GM18507 (cell line): ENCODE results near the gene SLC19A1.

Experiments used
- DNase-seq: peaks from one replicate; pipeline ENCODE4 v3.0.0; 2011; ENCODE audit warnings: low read depth; ENCODE audit not compliant: insufficient read length; ENCODE audit errors: extremely low spot score
- FAIRE-seq: peaks from 2 replicates; lab custom pipeline; 2011; peaks lifted over from hg19 to GRCh38; lab: Jason Lieb, UNC

The SLC19A1 gene

GRCh38 chr21:45525153-45525909, 16.9 kb downstream of the SLC19A1 start:
- no peak for FAIRE-seq
- DNase-seq = no peak

DNA sequence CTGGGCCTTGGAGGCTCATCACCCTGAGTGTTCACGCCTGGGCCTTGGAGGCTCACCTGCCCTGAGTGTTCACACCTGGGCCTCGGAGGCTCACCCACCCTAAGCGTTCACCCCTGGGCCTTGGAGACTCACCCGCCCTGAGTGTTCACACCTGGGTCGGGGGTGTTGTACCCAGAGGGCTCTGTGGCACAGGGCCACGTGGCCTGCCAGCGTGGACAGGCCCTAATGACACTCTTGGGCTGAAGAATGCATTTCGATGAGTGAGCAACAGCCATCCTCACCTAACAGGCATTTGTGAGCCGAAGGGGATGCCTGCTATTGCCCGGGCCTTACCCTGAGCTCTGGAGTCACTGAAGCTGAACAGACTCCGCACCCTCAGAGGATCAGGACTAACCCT, 17.5 kb downstream of the SLC19A1 start:
- no peak for FAIRE-seq
- DNase-seq = no peak

GRCh38 chr21:45523411-45524101, 18.7 kb downstream of the SLC19A1 start:
- FAIRE-seq (no peak), DNase-seq (no peak)

DNA sequence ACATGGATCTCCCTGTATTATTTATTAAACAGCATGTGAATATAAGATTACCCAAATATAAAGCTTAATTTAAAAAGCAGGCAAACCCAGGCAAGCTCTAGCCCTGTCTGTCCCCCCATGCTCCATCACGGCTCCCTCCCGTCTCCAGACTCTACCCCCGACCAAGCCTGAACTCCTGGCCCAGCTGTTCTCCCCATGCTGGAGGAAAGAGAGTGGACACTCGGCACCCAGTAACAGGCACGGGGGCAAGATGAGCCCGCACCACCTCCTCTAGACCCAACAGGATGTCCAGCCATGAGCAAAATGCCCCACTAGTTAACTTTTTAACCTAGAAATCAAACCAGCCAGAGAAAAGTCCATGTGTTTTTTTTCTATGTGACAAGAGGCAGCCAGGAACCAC, 19.3 kb downstream of the SLC19A1 start:
- DNase-seq (no peak), FAIRE-seq (no peak)

- DNase-seq (no peak), FAIRE-seq (no peak)
Measured at GRCh38 chr21:45522381-45522780, 19.9 kb downstream of the SLC19A1 start.

GRCh38 chr21:45521241-45521640, 21.0 kb downstream of the SLC19A1 start:
- no peak for DNase-seq
- no peak for FAIRE-seq

DNA sequence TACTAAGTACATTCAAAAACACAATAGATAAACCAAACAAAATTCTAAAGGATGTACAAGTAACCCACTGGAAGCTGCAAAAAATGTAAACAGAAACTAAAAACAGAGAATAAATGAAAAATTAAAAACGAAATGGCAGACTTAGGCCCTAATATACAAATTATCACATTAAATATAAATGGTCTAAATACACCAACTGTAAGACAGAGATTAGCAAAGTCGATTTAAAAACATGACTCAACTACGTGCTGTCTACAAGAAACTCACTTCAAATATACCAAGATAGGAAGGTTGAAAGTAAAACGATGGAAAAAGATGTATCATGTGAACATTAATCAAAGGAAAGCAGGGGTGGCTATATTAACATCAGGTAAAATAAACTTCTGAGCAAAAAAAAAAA, 23.1 kb downstream of the SLC19A1 start:
- DNase-seq (no peak), FAIRE-seq (no peak)

- DNase-seq (no peak), FAIRE-seq (no peak)
Measured at GRCh38 chr21:45518742-45519141, 23.5 kb downstream of the SLC19A1 start.

DNA sequence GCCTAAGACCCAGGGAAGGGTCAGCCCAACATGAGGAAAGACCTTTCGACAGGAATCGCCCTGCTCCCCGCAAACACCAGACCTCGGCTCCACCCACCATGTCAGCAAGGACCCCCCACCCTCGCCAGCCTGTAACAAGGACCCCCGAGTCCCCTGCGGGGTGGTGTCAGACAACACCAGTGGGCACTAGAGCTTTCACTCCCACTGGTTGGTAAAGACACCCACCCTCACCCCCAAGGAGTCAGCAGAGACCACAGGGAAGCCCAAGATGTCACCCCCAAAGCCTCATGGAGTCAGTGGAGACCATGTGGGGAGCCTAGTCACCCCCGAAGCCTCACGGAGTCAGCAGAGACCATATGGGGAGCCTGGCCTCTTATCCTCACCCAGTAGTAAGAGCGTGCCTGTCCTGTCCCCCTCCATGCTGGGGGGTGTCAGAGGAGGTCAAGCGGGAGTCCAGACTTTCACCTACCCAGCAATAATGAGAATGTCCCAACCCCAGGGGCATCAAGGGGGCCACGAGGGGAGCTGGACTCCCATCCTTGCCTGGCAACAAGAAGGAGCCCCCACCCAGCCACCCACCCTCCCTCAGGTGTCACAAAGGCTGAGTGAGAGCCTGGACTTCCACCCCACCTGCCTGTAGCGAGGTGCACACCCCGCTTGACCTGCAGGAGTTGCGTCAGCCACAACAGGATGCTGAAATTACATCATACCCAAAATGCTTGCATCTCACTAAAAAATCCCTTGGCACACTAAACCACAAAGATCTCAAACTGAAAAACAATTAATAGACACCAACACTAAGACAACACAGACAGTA, 24.8 kb downstream of the SLC19A1 start:
- FAIRE-seq (peak; percentile 73), DNase-seq (no peak)

DNA sequence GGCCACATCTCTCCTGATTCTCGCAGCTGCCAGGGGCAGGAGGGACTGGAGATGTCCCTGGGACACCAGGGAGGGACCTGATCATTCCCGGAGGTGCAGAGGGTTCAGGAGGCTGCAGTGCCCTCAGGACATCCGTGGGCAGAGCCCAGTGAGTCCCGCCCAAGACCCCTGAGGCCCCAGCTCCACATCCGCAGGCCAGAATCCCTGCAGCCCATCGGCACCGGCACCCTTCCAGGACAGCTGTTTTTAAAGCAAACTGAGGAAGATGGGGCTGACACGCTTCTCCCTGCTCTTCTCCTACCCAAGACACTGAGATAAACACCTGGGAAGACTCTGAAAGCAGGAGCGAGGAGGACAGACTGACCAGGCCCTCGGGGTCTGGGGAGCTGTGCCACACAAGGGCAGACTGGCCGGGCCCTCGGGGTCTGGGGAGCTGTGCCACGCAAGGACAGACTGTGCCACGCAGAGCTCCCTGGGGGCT, 25.5 kb downstream of the SLC19A1 start:
- FAIRE-seq (no peak), DNase-seq (no peak)

DNA sequence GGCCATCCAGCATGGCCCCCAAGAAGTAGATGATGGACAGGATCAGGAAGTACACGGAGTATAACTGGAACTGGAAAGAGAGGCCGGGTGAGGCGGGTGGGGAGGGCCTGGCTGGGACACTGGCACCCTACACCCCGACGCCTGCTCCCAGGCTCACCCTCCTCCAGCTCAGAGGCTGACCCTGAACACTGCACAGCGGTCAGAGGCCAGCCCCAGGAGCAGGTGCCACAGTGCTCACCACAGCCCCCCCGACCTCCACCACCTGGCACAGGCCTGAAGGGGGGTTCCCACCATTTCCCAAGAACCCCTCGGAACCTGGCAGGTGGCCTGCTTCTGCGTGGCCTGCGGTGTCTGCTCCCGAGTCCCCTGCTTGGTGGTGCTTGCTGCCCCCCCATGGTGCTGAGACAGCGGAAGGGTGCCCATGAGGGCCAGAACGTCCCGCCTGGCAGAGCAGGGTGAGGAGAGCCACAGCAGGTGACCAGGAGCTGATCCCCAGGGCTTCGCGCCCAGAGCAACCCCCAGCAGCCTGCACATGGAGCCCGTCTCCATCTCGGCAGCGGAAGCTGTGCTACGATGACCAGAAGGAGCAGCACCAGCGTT, 26.1 kb downstream of the SLC19A1 start:
- DNase-seq (no peak), FAIRE-seq (no peak)

- FAIRE-seq (no peak), DNase-seq (no peak)
Measured at GRCh38 chr21:45515241-45516061, 26.8 kb downstream of the SLC19A1 start.

DNA sequence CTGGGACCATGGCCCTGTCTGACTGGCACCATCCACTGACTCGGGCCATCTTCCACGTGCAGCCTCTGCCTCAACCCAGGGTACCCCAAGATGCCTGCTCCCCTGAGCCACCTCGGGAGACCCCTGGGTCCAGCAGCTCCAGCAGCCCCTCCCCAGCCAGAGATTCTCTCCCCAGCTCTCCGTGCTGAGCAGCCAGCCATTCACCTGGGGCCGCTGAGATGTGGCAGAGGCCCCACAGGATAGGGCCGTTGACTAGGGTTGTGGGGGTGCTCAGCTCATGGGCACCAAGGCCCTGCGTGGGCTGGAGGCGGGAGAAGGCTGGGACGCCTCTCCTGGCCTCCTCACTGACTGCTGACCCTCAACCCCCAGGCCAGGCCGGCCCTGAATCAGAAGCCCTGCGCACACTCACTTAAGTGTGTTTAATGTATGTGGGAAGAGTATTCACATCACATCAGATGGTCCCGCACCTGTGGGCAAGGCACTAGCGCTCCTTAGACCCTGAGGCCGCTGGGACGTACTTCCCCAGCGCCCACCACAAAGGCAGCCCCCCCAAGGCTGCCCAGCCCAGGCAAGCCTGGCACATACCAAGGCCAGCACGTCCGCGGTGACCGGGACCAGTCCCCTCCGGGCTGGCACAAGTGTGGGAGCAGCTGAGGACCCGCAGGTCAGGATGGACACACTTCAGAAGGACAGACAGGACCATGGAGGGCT, 27.8 kb downstream of the SLC19A1 start:
- no peak for FAIRE-seq
- DNase-seq = no peak

DNA sequence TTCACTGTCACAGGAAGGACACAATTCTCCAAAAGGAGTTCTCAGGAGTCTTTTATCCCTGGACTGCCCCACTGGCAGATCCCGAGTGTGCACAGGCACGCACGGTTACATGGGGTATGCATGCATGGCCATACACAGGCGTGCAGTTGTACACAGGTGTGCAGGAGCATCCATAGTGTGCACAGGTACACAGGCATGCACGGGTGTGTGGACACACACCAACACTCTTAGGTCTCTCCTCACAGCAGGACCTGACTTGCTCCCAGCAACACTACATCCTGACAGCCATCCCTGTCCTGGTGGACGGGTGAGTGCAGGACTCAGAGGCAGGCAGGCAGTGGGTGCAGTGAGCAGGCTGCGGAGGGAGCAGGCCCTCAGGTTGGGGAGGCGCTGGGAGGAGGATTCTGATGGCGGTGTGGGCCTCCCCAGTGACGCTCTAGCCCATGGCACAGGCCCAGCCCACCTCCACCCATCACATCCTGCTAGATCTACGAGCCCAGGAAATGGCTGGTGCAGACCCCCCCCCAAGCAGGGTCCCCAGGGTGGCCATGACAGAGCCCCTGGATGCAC, 28.4 kb downstream of the SLC19A1 start:
- no peak for DNase-seq
- FAIRE-seq = no peak

DNA sequence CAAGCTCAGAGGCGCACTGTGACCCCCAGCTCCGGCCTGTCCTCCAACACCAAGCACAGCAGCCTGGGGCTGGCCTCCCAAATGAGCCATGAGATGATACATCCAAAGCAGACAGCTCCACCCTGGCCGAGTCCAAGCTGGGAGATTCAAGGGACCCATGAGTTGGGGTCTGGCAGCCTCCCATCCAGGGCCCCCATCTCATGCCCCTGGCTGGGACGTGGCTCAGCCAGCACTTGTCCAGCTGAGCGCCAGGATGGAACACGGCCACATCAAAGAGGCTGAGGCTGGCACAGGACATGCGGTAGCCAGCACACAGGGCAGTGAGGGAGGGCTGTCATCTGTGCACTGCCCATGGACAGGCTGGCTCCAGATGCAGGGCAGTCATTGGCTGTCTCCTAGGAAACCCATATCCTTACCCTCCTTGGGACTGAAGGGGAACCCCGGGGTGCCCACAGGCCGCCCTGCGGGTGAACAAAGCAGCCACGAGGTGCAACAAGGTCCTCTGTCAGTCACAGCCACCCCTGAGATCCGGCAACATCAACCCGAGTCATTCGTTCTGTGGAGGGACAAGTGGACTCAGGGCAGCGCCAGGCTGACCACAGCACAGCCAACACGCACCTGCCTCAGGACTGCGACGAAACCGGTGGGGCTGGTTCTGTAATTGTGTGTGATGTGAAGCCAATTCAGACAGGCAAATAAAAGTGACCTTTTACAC, 29.1 kb downstream of the SLC19A1 start:
- FAIRE-seq (no peak), DNase-seq (no peak)

- FAIRE-seq (no peak), DNase-seq (no peak)
Measured at GRCh38 chr21:45512626-45513002, 29.6 kb downstream of the SLC19A1 start.

DNA sequence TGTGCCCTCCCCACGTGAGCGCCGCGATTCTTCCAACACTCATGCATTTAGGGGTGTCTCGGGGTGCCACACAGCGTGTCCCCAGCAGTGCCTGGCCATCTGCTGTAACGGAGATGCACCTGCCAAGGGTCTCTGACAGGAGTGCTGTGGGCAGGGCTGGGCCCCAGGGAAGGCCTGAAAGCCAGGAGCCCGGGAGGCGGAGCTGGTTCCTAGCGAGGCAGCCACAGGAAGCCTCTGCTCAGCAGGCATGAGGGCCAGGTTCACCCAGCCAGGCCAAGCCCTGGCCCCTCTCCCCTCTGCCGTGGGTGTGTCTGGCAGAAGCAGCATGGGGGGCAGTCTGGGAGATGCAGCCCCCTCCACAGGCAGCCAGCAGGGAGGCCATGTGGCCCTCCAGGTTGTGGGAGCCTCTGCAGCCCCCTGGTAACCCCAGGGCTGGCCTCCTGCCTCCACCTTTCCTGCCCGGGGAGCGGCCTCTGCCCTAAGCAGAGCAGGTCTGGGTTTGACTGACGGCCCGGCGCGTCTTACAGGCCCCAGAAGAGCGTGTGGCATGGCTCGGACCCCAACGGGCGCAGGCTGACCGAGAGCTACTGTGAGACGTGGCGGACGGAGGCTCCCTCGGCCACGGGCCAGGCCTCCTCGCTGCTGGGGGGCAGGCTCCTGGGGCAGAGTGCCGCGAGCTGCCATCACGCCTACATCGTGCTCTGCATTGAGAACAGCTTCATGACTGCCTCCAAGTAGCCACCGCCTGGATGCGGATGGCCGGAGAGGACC, 30.4 kb downstream of the SLC19A1 start:
- DNase-seq (no peak), FAIRE-seq (no peak)
